ENCODE measurements around the gene DLG5.

DLG5 gene

GRCh38 chr10:77756319-77757232, 170.0 kb downstream of the DLG5 start:
- no peak for DNase-seq

- no peak for DNase-seq
Observed at GRCh38 chr10:77746047-77746707, 180.4 kb downstream of the DLG5 start.

GRCh38 chr10:77744245-77744644, 182.3 kb downstream of the DLG5 start:
- no peak for DNase-seq

GRCh38 chr10:77742172-77742571, 184.4 kb downstream of the DLG5 start:
- DNase-seq = no peak

GRCh38 chr10:77741746-77742145, 184.8 kb downstream of the DLG5 start:
- DNase-seq = no peak
